GM19099 (cell line): ENCODE results near the gene PRKAA2.

Experiments used
- POLR2A ChIP-seq: IDR thresholded peaks from 3 replicates; pipeline ENCODE4 v1.6.1; 2011; ENCODE audit warnings: low read depth; ENCODE audit not compliant: insufficient read length; ENCODE audit errors: extremely low read depth

PRKAA2 gene

GRCh38 chr1:56644919-56645676, at the start of gene PRKAA2:
Gene PRKAA2, plus strand, starts transcription at chr1:56645314. Its CDS starts 74 bp downstream, at chr1:56645388.
- no peak for TF ChIP-seq POLR2A

- no peak for TF ChIP-seq POLR2A
Observed at GRCh38 chr1:56617141-56617540, 28.0 kb upstream of the PRKAA2 start.

- no peak for TF ChIP-seq POLR2A
Observed at GRCh38 chr1:56625819-56626440, 19.2 kb upstream of the PRKAA2 start.

GRCh38 chr1:56626546-56626945, 18.6 kb upstream of the PRKAA2 start:
- TF ChIP-seq POLR2A: no peak

- TF ChIP-seq POLR2A: no peak
Observed at GRCh38 chr1:56627019-56627635, 18.0 kb upstream of the PRKAA2 start.

- TF ChIP-seq POLR2A: no peak
Observed at GRCh38 chr1:56627636-56628039, 17.5 kb upstream of the PRKAA2 start.

- no peak for TF ChIP-seq POLR2A
Observed at GRCh38 chr1:56630786-56631185, 14.3 kb upstream of the PRKAA2 start.

GRCh38 chr1:56631901-56632300, 13.2 kb upstream of the PRKAA2 start:
- TF ChIP-seq POLR2A: no peak

GRCh38 chr1:56634981-56635380, 10.1 kb upstream of the PRKAA2 start:
- TF ChIP-seq POLR2A: no peak

GRCh38 chr1:56638248-56638647, 6.9 kb upstream of the PRKAA2 start:
- no peak for TF ChIP-seq POLR2A

GRCh38 chr1:56639211-56639610, 5.9 kb upstream of the PRKAA2 start:
- no peak for TF ChIP-seq POLR2A

GRCh38 chr1:56643661-56644060, 1.5 kb upstream of the PRKAA2 start:
- TF ChIP-seq POLR2A: no peak

- no peak for TF ChIP-seq POLR2A
Observed at GRCh38 chr1:56644064-56644918, 823 bp upstream of the PRKAA2 start.

GRCh38 chr1:56645677-56646305, 677 bp downstream of the PRKAA2 start:
- TF ChIP-seq POLR2A: no peak

- no peak for TF ChIP-seq POLR2A
Observed at GRCh38 chr1:56646611-56647010, 1.5 kb downstream of the PRKAA2 start.

GRCh38 chr1:56647106-56647505, 2.0 kb downstream of the PRKAA2 start:
- TF ChIP-seq POLR2A: no peak
